Measurements from ENCODE around the gene GTF3C4. TPM values are rescaled to one million over a fixed set of nuclear protein-coding genes. Genes with fewer than 3 reads are reported as not detected.

Gene GTF3C4
- total RNA-seq, 1 donor from 2014 or later, result 41.9 TPM

DNA sequence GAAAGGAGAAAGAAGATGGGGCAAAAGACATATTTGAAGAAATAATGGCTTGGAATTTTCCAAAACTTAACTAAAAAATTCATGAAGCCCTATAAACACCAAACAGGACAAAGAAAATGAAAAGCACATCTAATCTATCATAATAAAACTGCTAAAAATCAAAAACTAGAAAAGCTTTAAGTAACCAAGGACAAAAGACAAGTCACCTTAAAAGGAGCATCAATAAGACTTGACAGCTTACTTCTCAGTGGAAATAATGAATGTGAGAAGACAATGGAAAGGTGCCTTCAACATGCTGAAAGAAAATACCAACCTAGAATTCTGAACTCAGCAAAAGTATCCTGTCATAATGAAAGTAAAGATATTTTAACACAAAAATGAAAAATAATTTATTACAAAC, 27.0 kb downstream of the GTF3C4 start:
- DNase-seq (ENCODE audit: low read depth, low spot score), result no peak
- peaks cover 23% of the 10 kb centered on the region for H3K36me3 Mint-ChIP-seq (ENCODE audit: low read depth)
- no peak overlapping the region for H3K27ac Mint-ChIP-seq (ENCODE audit: unreplicated experiment)
- TF ChIP-seq CTCF (conservative IDR thresholded peaks at IDR 0.05), result no peak
- H3K27me3 Mint-ChIP-seq (ENCODE audit: low read depth), result no peaks in the 10 kb centered on the region
- no peaks in the 10 kb centered on the region for H3K4me1 Mint-ChIP-seq
- H3K9me3 Mint-ChIP-seq, result peaks cover 18% of the 10 kb centered on the region
- H3K4me3 Mint-ChIP-seq, result no peak overlapping the region

- H3K4me3 Mint-ChIP-seq, result no peak overlapping the region
- H3K9me3 Mint-ChIP-seq, result peaks cover 24% of the 10 kb centered on the region
- DNase-seq (ENCODE audit: low read depth, low spot score), result no peak
- no peak overlapping the region for H3K27ac Mint-ChIP-seq (ENCODE audit: unreplicated experiment)
- peaks cover 18% of the 10 kb centered on the region for H3K36me3 Mint-ChIP-seq (ENCODE audit: low read depth)
- no peaks in the 10 kb centered on the region for H3K4me1 Mint-ChIP-seq
- no peak for TF ChIP-seq CTCF (conservative IDR thresholded peaks at IDR 0.05)
- H3K27me3 Mint-ChIP-seq (ENCODE audit: low read depth), result no peaks in the 10 kb centered on the region
These were observed 28.7 kb downstream of the GTF3C4 start for GRCh38 chr9:132698989-132699388.

DNA sequence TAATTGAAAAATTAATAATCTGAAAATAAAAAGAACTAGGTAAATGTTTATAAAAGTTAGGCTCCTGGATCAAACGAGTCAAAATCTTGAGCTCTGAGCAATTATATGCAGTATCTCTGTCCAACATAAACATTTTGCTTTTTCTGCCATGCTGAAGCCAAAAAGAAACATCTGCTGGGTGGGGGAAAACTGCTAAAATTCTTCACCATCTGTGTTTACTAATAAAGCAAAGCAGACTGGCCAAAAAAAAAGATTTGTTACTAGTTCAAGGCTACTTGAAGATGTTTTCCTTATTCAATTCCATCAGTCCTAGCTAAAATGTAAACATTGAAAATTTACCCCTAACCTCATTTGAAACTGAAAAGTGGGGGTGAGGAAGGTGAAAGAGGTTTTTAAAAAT, 29.7 kb downstream of the GTF3C4 start:
- Mint-ChIP-seq H3K36me3 (ENCODE audit: low read depth) (peaks cover 13% of the 10 kb centered on the region), H3K27me3 (ENCODE audit: low read depth) (no peaks in the 10 kb centered on the region), H3K4me1 (no peaks in the 10 kb centered on the region), H3K4me3 (no peak overlapping the region), H3K27ac (ENCODE audit: unreplicated experiment) (no peak overlapping the region), H3K9me3 (peaks cover 20% of the 10 kb centered on the region)
- no peak for DNase-seq (ENCODE audit: low read depth, low spot score)
- TF ChIP-seq CTCF (conservative IDR thresholded peaks at IDR 0.05), result no peak

- Mint-ChIP-seq H3K9me3 (peaks cover 10% of the 10 kb centered on the region), H3K36me3 (ENCODE audit: low read depth) (peaks cover 5% of the 10 kb centered on the region), H3K4me1 (no peaks in the 10 kb centered on the region), H3K27ac (ENCODE audit: unreplicated experiment) (no peak overlapping the region), H3K27me3 (ENCODE audit: low read depth) (peaks cover 5% of the 10 kb centered on the region), H3K4me3 (no peak overlapping the region)
- DNase-seq (ENCODE audit: low read depth, low spot score), result no peak
- TF ChIP-seq CTCF (conservative IDR thresholded peaks at IDR 0.05), result no peak
These were observed 32.0 kb downstream of the GTF3C4 start for GRCh38 chr9:132702254-132702653.

- no peak for DNase-seq (ENCODE audit: low read depth, low spot score)
- H3K9me3 Mint-ChIP-seq, result peaks cover 7% of the 10 kb centered on the region
These were observed 33.1 kb downstream of the GTF3C4 start for GRCh38 chr9:132703336-132703735.

More at GRCh38 chr9:132703336-132703735, 33.1 kb downstream of the GTF3C4 start:
- no peaks in the 10 kb centered on the region for H3K4me1 Mint-ChIP-seq
- TF ChIP-seq CTCF (conservative IDR thresholded peaks at IDR 0.05), result no peak
- peaks cover 5% of the 10 kb centered on the region for H3K27me3 Mint-ChIP-seq (ENCODE audit: low read depth)
- H3K27ac Mint-ChIP-seq (ENCODE audit: unreplicated experiment), result no peak overlapping the region
- H3K4me3 Mint-ChIP-seq, result no peak overlapping the region
- H3K36me3 Mint-ChIP-seq (ENCODE audit: low read depth), result peaks cover 5% of the 10 kb centered on the region
